GM23338 (cell line): ENCODE results near the gene RAB13.

Source experiments
- CREB1 ChIP-seq: fragments of 250-450 bp; sonication (Bioruptor Pico); IDR thresholded peaks from 2 replicates; pipeline ENCODE4 v1.5.0; 2020; ENCODE audit warnings: low read depth, mild to moderate bottlenecking, moderate library complexity
- CTCF ChIP-seq, 2 experiments: fragments of 200-600 bp in 1 of 2; sonication (generic) in 1 of 2; conservative IDR thresholded peaks; 2 replicates each; pipeline versions ENCODE4 v1.5.1 to v1.6.1; 2016 to 2017; ENCODE audit warnings: antibody characterized with exemption in 2 of 2, low read depth in 2 of 2, mild to moderate bottlenecking in 2 of 2, moderate library complexity in 1 of 2
- EZH2 ChIP-seq: fragments of 200-600 bp; sonication (generic); IDR thresholded peaks from one replicate; pipeline ENCODE4 v1.8.0; 2017; ENCODE audit warnings: antibody characterized with exemption, mild to moderate bottlenecking, low read depth; ENCODE audit not compliant: unreplicated experiment
- POLR2AphosphoS5 ChIP-seq: IDR thresholded peaks from 2 replicates; pipeline ENCODE4 v1.6.1; 2016; ENCODE audit warnings: antibody characterized with exemption, low read depth
- REST ChIP-seq: IDR thresholded peaks from one replicate; pipeline ENCODE4 v1.6.1; 2018; ENCODE audit warnings: antibody characterized with exemption; ENCODE audit not compliant: unreplicated experiment

GRCh38 chr1:153933430-153933829, 52.7 kb downstream of the RAB13 start:
- TF ChIP-seq CTCF (conservative IDR thresholded peaks at IDR 0.05; ENCODE audit: low read depth in 2 of 2) (no peak), POLR2AphosphoS5 (no peak), REST (no peak), EZH2 (no peak), CREB1 (no peak)
